Endothelial cell (in vitro differentiated cells): ENCODE measurements around the gene PNLDC1. TPM values are rescaled to one million over a fixed set of nuclear protein-coding genes. Genes with fewer than 3 reads are reported as not detected.

Source experiments
- DNase-seq: peaks from one replicate; pipeline ENCODE4 v3.0.0; 2021; ENCODE audit warnings: low spot score
- H3K27ac Mint-ChIP-seq: one replicate; pipeline ENCODE4 v1.8.0; 2021; ENCODE audit warnings: mixed read lengths, inconsistent platforms; ENCODE audit not compliant: unreplicated experiment
- H3K27me3 Mint-ChIP-seq: one replicate; pipeline ENCODE4 v1.8.0; 2021; ENCODE audit warnings: mild to moderate bottlenecking, moderate library complexity, mixed read lengths, inconsistent platforms; ENCODE audit not compliant: unreplicated experiment
- H3K36me3 Mint-ChIP-seq: one replicate; pipeline ENCODE4 v1.8.0; 2021; ENCODE audit warnings: mild to moderate bottlenecking, low read depth, mixed read lengths, inconsistent platforms; ENCODE audit not compliant: unreplicated experiment
- H3K4me1 Mint-ChIP-seq: one replicate; pipeline ENCODE4 v1.8.0; 2021; ENCODE audit warnings: mild to moderate bottlenecking, mixed read lengths, inconsistent platforms; ENCODE audit not compliant: unreplicated experiment
- H3K4me3 Mint-ChIP-seq: one replicate; pipeline ENCODE4 v1.8.0; 2021; ENCODE audit warnings: mild to moderate bottlenecking, mixed read lengths, inconsistent platforms; ENCODE audit not compliant: unreplicated experiment
- H3K9me3 Mint-ChIP-seq: one replicate; pipeline ENCODE4 v1.8.0; 2021; ENCODE audit warnings: mixed read lengths, inconsistent platforms; ENCODE audit not compliant: unreplicated experiment
- CTCF ChIP-seq: fragments of 200-600 bp; sonication (generic); IDR thresholded peaks from one replicate; pipeline ENCODE4 v1.5.0; 2021; ENCODE audit warnings: antibody characterized with exemption; ENCODE audit not compliant: unreplicated experiment
- total RNA-seq: library from RNA; stranded (reverse); fragmentation: NEBNext Ultra II Directional; extraction: Animal tissue kit (Norgen Biotek cat#: 25700); gene quantifications from one replicate; pipeline ENCODE4 v1.2.1, GENCODE V29; 2021; ENCODE audit not compliant: unreplicated experiment

Gene PNLDC1
- total RNA-seq, 1 donor from 2014 or later, result not detected

- no peak for DNase-seq
- no peak overlapping the region for H3K27ac Mint-ChIP-seq
- TF ChIP-seq CTCF, result no peak
- peaks cover 4% of the 10 kb centered on the region for H3K27me3 Mint-ChIP-seq
- H3K4me3 Mint-ChIP-seq, result no peak overlapping the region
- H3K9me3 Mint-ChIP-seq, result no peaks in the 10 kb centered on the region
- no peaks in the 10 kb centered on the region for H3K4me1 Mint-ChIP-seq
- peaks cover 61% of the 10 kb centered on the region for H3K36me3 Mint-ChIP-seq
Observed at GRCh38 chr6:159778542-159779103, 21.5 kb upstream of the PNLDC1 start.

GRCh38 chr6:159788276-159788675 lies 11.8 kb upstream of the PNLDC1 start:
- Mint-ChIP-seq H3K36me3 (peaks cover 40% of the 10 kb centered on the region), H3K4me1 (peaks cover 28% of the 10 kb centered on the region), H3K27ac (peak overlapping the region; percentile 70), H3K9me3 (no peaks in the 10 kb centered on the region), H3K4me3 (peak overlapping the region; percentile 93), H3K27me3 (peaks cover 12% of the 10 kb centered on the region)
- no peak for TF ChIP-seq CTCF
- no peak for DNase-seq

- peaks cover 35% of the 10 kb centered on the region for H3K36me3 Mint-ChIP-seq
- no peak for TF ChIP-seq CTCF
- peaks cover 12% of the 10 kb centered on the region for H3K27me3 Mint-ChIP-seq
- DNase-seq, result peak; percentile 64
- no peaks in the 10 kb centered on the region for H3K9me3 Mint-ChIP-seq
- peak overlapping the region; percentile 98 for H3K4me3 Mint-ChIP-seq
- H3K4me1 Mint-ChIP-seq, result peaks cover 28% of the 10 kb centered on the region
- peak overlapping the region; percentile 70 for H3K27ac Mint-ChIP-seq
Observed at GRCh38 chr6:159788753-159789376, 11.2 kb upstream of the PNLDC1 start.

- peaks cover 12% of the 10 kb centered on the region for H3K27me3 Mint-ChIP-seq
- peak; percentile 95 for DNase-seq
- no peak for TF ChIP-seq CTCF
- H3K4me1 Mint-ChIP-seq, result peaks cover 28% of the 10 kb centered on the region
- peak within 1 kb of the TSS; percentile 98 for H3K4me3 Mint-ChIP-seq
- H3K27ac Mint-ChIP-seq, result peak within 1 kb of the TSS; percentile 88
- no peaks in the 10 kb centered on the region for H3K9me3 Mint-ChIP-seq
- peaks cover 39% of the 10 kb centered on the region for H3K36me3 Mint-ChIP-seq
Observed at GRCh38 chr6:159789377-159790148, 10.5 kb upstream of the PNLDC1 start, which contains the start of gene TCP1. TCP1 (minus strand) TSS chr6:159789602; CDS start chr6:159789468, 134 bp downstream.
